D721Med (cell line): Measurements from ENCODE around the gene DOCK3.
"Not testable (repeated sequence)": the region's sequence is repeated elsewhere in the genome, so short reads cannot be mapped to it uniquely, and the experiment has no call there.

Source experiments
- DNase-seq: peaks from one replicate; pipeline ENCODE4 v3.0.0; 2011; ENCODE audit warnings: low spot score; ENCODE audit not compliant: insufficient read length
- FAIRE-seq: peaks from 2 replicates; lab custom pipeline; 2011; peaks lifted over from hg19 to GRCh38; lab: Jason Lieb, UNC
- CTCF ChIP-seq: IDR thresholded peaks from 2 replicates; pipeline ENCODE4 v1.5.1; 2012; ENCODE audit warnings: mild to moderate bottlenecking, control low read depth; ENCODE audit not compliant: insufficient read depth; ENCODE audit errors: missing control alignments

DOCK3 gene

GRCh38 chr3:51362476-51362875, 687.7 kb downstream of the DOCK3 start:
- no peak for FAIRE-seq
- no peak for TF ChIP-seq CTCF
- DNase-seq, result no peak

GRCh38 chr3:51368276-51368675, 693.5 kb downstream of the DOCK3 start:
- not testable (repeated sequence) for FAIRE-seq, DNase-seq

GRCh38 chr3:51371943-51372557, 697.3 kb downstream of the DOCK3 start:
- FAIRE-seq (peak; percentile 75), DNase-seq (peak; percentile 64)
- peak; percentile 90 for TF ChIP-seq CTCF

GRCh38 chr3:51373658-51374421, 699.1 kb downstream of the DOCK3 start:
- no peak for TF ChIP-seq CTCF
- no peak for DNase-seq

GRCh38 chr3:51374456-51374855, 699.7 kb downstream of the DOCK3 start:
- FAIRE-seq, result no peak
- no peak for TF ChIP-seq CTCF
- no peak for DNase-seq

More at GRCh38 chr3:51373658-51374421, 699.1 kb downstream of the DOCK3 start:
- FAIRE-seq, result no peak

- no peak for TF ChIP-seq CTCF
- FAIRE-seq (no peak), DNase-seq (no peak)
Measured at GRCh38 chr3:51375136-51375535, 700.4 kb downstream of the DOCK3 start.

- FAIRE-seq, result no peak
- TF ChIP-seq CTCF, result no peak
- DNase-seq, result no peak
Measured at GRCh38 chr3:51375571-51375970, 700.8 kb downstream of the DOCK3 start.
